HG02840 (cell line): ENCODE results near the gene SYF2.

Source experiments
- ATAC-seq: cut with Tn5 transposase; IDR thresholded peaks from one replicate; pipeline ENCODE4 v1.9.1; 2021; ENCODE audit warnings: mild to moderate bottlenecking, moderate library complexity, moderate number of reproducible peaks; ENCODE audit not compliant: unreplicated experiment, low FRiP score

The SYF2 gene

DNA sequence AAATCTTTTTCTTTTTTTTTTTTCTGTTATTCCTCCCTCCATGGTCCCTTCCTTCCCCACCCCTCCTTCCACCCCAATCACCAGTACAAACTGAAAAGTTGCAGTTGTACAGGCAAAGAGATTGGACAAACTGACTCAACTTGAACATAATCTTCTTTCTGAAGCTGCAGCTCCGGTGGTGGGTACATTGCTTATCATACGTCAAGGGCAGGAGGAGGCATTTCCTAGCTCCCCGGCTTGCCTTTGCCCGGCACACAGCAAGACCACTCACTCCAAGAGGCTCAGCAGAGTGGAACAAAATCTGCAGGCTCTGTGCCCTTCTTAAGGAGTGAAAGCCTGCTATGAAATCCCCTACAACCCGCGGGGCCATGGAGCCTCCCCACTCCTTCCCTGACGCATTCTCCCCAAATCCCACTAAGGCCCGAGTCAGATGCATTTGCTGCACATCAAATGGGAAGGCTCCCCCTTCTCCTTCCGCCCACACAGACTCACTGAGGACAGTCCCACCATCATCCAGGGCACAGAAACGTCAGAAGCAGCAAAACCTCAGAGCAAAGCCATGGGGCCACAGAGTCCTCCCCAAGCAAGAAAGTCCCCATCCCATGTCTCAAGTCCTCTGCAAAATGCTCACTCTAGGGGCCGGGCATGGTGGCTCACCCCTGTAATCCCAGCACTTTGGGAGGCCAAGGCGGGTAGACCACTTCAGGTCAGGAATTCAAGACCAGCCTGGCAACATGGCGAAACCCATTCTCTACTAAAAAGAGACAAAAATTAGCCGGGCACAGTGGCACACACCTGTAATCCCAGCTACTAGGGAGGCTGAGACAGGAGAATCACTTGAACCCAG, 45.9 kb downstream of the SYF2 start:
- ATAC-seq: no peak

DNA sequence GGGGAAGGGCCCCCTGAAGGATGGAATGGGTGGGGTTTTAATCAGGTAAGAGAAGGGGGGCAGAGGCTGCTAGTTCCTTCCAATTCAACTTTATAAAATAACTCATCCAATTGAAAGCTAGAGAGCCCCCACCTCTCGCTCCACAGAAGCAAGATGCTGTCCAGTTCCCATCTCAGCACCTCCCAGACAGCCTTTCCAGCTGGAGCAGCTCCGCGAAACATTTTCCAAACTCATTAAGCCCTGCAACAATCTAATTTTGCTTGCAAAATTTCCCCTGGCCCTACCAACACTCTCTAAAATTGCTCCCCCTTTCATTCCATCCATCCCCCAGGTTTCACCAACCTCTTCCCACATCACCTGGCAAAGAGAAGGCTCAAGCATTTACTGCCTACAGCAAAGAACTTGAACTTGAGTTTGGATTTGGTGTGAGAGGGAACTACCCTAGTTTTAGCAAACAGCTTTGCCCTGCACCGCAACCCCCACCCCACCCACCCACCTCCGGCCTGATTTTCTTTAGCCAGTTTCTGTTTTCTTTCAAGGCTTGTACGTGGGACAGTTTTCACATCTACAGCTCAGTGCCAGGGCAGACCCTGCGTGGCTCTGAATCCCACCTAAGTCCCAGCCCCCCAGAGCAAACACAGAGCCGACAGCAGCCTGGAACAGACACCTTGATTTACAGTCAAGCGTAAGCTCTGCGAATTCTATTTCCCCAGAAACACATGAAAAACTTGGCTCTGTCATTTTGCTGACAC, 46.7 kb downstream of the SYF2 start:
- ATAC-seq: no peak

DNA sequence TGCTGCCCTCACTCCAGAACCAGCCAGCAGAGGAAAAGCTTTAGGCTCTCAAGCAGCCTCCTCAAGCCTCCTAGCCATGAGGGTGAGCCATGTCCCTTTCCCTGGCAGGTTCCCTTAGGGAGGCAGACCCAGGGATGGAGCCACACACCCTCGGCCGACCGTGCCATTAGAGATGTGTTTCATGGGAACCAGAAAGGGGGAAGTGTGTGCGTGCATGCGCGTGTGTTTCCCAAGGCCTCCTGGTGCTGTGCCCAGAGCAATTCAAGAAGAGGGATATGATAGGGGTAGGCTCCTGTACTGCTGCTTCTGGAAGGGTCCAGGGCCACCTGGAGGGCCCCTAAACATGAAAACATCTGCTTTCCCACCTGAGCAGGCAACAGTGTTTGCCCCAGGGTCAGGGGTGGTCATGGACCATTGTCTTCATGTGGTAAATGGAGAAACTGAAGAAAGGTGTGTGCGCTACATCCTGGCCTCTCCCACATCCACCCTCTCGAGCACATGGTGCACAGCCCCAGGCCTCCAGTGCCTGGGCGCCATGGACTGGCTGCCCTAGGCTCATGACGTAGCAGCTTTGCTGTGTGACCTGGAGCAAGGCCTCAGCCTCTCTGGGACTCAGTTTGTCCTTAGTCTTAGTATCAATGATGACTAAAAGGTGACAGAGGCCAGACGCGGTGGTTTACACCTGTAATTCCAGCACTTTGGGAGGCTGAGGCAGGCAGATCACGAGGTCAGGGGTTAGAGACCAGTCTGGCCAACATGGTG, 48.1 kb downstream of the SYF2 start:
- no peak for ATAC-seq

DNA sequence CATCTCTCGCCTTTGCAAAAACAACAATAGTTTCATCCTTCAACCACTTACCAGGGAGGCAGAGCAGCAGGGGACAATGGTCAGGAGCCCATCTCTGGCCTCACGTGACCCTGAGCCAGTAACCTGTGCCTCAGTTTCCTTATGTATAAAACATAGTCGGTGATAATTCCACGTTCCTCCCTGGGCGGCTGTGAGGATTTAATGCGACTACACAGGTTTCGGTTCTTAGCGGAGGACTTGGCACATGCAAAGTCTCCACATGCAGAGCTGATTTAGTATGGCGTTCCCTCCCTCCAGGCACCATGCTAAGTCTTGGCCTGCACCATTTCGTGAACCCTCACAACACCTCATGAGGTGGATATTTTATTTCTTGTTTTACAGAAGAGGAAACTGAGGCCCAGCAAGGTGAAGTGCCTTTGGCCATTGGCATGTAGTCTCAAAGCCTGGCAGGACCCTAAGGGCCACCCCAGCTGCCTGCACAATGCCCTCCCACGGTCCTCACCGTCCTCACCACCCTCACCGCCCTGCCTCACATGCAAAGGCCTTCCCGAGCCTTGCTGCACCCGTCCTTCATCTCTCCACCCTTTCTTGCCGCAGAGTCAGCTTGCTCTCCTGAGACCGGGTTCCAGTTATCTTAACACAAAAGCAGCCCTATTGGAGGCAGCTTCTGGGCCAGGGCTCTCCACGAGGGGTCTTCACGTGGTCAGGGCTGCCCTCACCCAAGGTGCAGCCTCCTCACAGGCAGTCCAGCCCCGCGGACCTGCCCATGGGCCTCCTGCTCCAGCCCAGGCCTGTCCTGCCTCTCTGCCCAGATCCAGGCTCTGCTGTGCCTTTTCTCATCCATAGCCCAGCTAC, 48.9 kb downstream of the SYF2 start:
- no peak for ATAC-seq

DNA sequence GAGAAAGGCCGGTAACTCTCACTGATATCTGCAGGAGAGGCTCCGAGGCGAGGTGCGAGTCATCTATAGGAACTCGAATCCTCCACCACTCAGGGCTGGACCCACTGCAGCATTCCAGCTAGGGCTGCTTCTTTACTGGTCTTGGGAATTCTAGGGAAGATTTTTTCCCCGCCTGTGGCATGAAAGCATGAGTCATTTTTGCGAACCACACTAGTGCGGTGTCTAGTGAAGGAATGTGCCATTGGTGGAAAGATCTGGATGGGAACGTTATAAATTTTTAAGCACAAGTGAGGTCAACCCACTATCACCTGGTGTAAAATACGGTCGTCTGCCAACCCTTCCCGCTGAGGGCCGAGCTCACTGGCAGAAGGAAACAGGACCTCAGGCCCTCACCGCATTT, 49.7 kb downstream of the SYF2 start:
- no peak for ATAC-seq

DNA sequence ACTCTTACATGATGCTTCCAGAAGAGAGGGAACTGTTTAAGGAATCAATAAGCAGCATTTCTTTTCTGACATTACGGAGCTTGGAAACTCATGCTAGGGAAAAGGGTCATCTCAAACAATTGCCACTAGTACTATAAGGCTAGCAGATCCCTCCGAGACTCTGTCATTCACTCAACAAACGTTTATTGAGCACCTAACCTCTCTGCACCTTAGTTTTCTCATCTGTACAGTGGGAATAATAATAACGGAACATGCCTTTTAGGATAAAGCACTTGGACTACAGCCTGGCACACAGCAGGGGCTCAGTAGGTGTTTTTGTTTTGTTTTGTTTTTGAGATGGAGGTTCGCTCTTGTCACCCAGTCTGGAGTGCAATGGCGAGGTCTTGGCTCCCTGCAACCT, 51.3 kb downstream of the SYF2 start:
- no peak for ATAC-seq

DNA sequence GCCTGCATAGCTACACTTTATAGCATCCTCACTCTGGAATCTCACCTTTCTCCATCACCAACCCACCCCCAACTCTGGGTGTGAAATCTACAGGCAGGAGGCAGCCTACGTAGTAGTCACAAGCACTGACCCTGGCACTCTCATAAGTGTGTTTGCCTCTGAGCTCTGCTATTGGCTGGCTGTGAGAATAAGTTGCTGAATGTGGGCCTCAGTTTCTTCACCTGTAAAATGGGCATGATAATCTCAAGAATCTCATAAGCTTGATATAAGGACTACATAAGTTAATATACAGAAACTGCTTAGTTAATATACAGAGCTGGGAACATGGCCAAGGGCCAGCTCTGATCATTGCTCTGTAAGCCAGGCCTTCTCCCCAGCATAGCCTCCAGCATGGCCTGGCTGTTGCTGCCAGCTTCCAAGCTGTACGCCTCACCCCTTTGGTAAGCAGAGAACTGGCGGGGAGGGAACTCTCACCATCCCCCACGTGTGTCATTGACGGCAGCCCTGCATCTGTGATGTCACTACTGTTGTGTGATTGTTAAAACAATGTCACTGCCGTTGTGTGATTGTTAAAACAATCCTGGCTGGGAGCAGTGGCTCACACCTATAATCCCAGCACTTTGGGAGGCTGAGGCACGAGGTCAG, 53.3 kb downstream of the SYF2 start:
- ATAC-seq: no peak

DNA sequence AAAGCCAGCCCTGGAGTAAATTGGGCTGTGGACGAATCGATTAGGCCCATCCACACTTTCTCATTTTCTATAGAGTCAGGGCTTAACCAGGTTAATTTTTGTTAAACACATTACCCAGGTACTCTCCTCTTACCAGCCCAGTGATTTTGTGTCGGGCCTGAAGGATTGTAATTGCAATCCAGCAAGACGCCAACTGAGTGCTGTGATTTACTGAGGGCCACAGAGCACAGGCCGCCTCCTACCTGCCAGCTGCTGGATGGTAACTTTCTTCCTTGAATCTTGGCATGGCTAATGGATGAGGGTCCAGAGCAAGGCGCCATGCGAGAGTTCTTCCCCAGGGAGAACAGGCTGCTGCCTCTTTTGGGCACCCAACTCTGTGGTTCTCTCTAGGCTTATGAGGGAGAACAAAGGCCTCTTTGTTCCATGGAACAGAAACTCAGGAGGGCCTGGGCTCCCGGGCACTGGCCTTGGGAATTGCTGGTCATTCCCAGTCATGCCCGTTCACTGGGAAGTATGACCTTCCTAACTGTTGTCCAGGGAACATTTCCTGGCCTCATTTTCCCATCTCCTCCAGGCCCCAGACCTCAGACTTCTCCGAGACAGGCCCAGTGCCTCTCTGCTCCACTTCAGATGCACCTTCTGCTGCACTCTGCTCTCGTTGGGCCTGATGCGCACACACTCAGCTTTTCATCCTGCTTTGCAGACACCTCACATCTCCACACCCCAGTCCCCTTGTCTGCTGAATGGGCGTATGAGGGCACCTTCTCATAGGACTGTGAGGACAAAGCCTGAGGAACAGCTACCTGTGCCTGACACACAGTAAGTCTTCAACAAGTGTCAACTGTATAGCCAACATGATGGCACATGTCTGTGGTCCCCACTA, 57.3 kb downstream of the SYF2 start:
- no peak for ATAC-seq

DNA sequence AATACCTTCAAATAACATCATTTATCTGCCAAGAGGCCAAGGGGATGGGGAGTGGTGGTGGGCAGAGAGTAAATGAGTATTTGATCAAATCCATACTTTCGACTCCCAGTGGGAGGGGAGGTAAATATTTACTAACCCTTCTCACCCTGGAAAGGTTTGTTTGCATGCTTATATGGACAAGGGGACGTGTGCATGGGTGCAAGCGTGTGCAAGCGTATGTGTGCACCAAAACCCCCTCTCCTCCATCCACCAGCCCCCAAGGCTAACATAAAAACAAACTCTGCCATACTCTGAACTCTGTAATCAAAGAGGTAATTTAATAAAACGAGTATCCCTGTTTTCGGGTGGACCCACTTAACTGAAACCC, 58.0 kb downstream of the SYF2 start:
- no peak for ATAC-seq

DNA sequence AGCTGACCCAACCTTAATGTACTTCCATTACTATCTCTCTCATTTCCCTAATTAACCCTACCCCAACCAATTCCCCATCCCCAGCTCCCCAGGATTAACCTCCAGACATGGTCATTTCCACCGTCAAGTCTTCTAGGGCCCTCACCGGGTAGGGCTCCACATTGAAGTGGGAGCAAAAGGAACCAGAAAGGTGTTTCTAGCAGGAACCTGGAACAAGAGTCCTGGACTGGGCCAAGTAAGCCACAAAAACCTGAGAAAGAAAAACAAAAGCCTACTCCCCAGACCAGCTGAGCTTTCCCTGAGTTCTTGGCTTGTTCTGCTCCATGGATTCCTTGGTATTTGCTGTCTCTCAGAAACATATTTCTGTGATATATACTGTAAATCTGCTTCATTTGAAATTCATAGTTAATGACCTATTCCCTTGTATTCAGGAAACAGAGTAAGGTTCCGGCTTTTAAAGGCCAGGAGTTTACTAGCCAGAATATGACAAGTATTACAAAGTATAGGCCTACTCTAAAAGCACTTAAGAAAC, 58.4 kb downstream of the SYF2 start:
- no peak for ATAC-seq
